Measurements from ENCODE around the gene STK32B. TPM values are rescaled to one million over a fixed set of nuclear protein-coding genes. Genes with fewer than 3 reads are reported as not detected.

The STK32B gene
- total and polyA plus RNA-seq, 9 of the 15 experiments (the other 6 are each of a cell fraction or from before 2014, with no cell fraction given) = 0.03 to 0.20 (median 0.07) TPM; not detected in 2

DNA sequence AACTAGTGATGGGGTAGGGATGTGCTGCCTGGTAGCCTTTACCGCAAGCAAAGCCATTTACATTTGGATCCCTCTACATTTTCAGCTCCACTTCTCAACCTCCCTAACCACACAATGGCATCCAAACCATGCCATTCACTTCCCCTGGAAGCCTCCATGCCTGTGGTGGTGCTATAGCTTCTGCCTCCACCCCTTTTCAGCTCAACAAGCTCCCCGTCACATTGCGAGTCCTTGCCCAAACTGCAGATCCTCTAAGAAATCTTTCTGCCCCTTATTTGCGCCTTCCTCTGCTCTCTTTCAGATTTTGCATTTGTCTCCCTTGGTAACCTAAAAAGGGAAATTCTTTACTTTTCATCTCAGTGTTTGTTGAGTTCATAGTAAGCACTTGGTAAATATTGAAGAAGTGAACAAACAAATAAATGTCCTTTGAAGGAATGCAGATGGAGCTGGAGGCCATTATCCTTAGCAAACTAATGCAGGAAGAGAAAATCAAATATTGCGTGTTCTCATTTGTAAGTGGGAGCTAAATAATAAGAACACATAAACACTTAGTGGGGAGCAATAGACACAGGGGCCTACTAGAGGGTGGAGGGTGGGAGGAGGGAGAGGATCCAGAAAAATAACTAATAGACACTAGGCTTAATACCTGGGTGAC, 38.9 kb upstream of the STK32B start:
- Histone ChIP-seq H3K27ac (ENCODE audit: extremely low read depth, low read depth, low read length) (no peak overlapping the region), H3K4me1 (replicated peaks in 1 of 2; ENCODE audit: control insufficient read depth in 2 of 2, insufficient read depth in 2 of 2, low read length in 2 of 2) (peaks cover 0 to 2% of the 10 kb centered on the region in 2 experiments; a peak in 2 of 5 replicates), H3K9ac (ENCODE audit: insufficient read depth in 1 of 2, low read depth in 2 of 2, low read length in 2 of 2) (no peak overlapping the region), H3K9me1 (ENCODE audit: control insufficient read depth, insufficient read depth, low read length) (no peaks in the 10 kb centered on the region), H3K4me2 (ENCODE audit: insufficient read depth, low read length) (no peak overlapping the region), H3K9me3 (replicated peaks; ENCODE audit: control insufficient read depth, insufficient read depth, low read depth, low read length) (no peaks in the 10 kb centered on the region), H3K27me3 (ENCODE audit: control insufficient read depth in 2 of 2, insufficient read depth in 2 of 2, low read length in 2 of 2) (peaks cover 2 to 28% of the 10 kb centered on the region in 2 experiments; a peak in 3 of 5 replicates), H3K79me2 (ENCODE audit: control insufficient read depth, insufficient read depth, low read length) (no peaks in the 10 kb centered on the region), H4K20me1 (replicated peaks; ENCODE audit: control insufficient read depth, insufficient read depth, low read length) (no peaks in the 10 kb centered on the region), H3K4me3 (no peak overlapping the region), H2AFZ (ENCODE audit: low read depth, low read length) (no peak overlapping the region), H3K36me3 (ENCODE audit: control insufficient read depth, insufficient read depth, low read length) (no peaks in the 10 kb centered on the region; the same call in 2 of the 3 replicates)
- no peak for FAIRE-seq
- DNase-seq (ENCODE audit: extremely low read depth in 1 of 4, low spot score in 3 of 4) = no peak
- no TSS peak for BruUV-seq (replicated peaks)
- 55% methylated on average over 5 of the region's 5 CpGs for WGBS (ENCODE audit: insufficient coverage, low coverage, missing lambda C conversion rate)
- no peak for ATAC-seq
- CTCF ChIA-PET (ENCODE audit: low intra/inter-chr PET ratio) = no interaction called here
- POLR2A ChIA-PET = interaction anchor here (0.5 kb wide), 1 partner anchor 226 kb away, joined by 3 read pairs; no protein-coding TSS in a partner anchor
- TF ChIP-seq PPARD (CRISPR knock-in tag; IDR thresholded peaks at IDR 0.05) = no peak
- no peak for TF ChIP-seq ZNF146 (CRISPR knock-in tag; IDR thresholded peaks at IDR 0.05; ENCODE audit: unreplicated experiment)
- TF ChIP-seq RCOR1 (IDR thresholded peaks at IDR 0.05; ENCODE audit: borderline replicate concordance in 1 of 2, low read depth in 2 of 2, low read length in 2 of 2) = no peak
- TF ChIP-seq ZNF77 (CRISPR knock-in tag; IDR thresholded peaks at IDR 0.05) = no peak
- TF ChIP-seq HDAC3 (IDR thresholded peaks at IDR 0.05; ENCODE audit: borderline replicate concordance, partially characterized antibody) = no peak
- no peak for TF ChIP-seq TCF7L2 (IDR thresholded peaks at IDR 0.05; ENCODE audit: low read depth, low read length)
- TF ChIP-seq, protein P1, sequence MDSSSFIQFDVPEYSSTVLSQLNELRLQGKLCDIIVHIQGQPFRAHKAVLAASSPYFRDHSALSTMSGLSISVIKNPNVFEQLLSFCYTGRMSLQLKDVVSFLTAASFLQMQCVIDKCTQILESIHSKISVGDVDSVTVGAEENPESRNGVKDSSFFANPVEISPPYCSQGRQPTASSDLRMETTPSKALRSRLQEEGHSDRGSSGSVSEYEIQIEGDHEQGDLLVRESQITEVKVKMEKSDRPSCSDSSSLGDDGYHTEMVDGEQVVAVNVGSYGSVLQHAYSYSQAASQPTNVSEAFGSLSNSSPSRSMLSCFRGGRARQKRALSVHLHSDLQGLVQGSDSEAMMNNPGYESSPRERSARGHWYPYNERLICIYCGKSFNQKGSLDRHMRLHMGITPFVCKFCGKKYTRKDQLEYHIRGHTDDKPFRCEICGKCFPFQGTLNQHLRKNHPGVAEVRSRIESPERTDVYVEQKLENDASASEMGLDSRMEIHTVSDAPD (CRISPR knock-in tag; IDR thresholded peaks at IDR 0.05) = no peak
- intact Hi-C loops (cut with micrococcal nuclease) = no loop called here
- in situ Hi-C loops (cut with MboI) = no loop called here
